NCI-H748 treated with DMSO at 0.1 percent for 48 hours (cell line): ENCODE measurements around the gene CHN2.

Experiments
- DNase-seq: peaks from one replicate; lab custom pipeline; 2025; lab: John Stamatoyannopoulos, UW

The CHN2 gene

DNA sequence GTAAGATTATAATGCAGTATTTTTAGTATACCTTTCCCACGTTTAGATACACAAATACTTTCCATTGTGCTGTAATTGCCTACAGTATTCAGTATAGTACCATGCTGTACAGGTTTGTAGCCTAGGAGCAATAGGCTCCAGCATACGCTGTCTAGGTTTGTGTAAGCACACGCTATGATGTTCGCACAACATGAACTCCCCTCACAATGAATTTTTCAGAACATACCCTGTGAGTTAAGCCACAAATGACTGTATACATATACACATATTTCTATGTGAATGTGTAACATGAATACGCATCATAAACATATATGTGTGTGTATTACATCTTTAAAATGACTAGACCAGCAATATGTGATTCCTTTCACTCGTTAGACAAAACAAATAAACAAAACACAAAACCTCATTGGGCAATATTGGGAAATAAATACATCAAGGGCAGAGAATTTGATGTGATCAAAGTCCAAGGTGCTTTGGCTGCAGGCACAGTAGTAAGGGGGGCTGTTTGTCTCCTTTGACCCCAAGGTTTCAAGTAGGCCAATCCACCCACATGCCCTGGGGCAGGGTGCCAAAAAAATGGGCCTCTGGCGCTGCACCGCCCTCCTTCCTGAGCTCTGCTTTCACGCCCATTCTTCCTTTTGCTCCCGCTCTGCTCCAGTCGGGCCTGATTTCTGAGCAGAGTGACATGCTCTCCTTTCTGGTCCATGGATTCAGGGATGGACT lies 33.9 kb downstream of the CHN2 start:
- DNase-seq = no peak

DNA sequence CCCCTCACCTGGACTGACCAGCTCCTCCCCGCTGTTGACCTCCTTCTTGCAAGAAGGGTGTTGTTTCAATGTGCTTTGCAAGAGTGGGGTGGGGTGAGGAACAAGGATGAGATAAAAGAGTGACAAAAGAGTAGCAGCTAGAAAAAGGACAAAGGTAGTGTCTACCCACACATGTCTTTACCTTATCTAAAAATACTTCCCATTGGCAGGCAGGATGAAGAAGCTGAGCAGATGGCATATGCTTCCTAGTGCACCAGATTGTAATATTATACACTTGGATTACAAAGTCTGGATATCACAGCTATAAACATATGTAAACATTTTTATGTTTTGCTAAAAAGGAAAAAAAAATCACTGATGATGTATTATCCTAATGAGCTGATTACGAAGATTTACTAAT lies 34.5 kb downstream of the CHN2 start:
- DNase-seq = no peak

DNA sequence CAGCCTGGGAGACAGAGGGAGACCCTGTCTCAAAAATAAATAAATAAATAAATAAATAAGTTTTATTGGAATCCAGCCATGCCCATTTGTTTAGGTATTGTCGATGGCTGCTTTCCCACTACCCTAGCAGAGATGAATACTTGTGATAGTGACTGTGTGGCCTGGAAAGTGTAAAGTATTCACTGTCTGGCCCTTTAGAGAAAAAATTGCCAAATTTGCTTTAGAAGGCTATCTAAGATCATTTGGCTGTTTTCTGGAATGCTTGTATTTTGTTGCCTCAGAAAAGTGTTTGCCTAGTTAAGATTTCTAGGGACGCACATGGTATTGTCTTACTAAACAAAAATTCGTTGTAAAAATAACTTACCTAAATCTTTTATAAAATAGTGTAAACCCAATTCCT lies 35.4 kb downstream of the CHN2 start:
- DNase-seq = no peak

DNA sequence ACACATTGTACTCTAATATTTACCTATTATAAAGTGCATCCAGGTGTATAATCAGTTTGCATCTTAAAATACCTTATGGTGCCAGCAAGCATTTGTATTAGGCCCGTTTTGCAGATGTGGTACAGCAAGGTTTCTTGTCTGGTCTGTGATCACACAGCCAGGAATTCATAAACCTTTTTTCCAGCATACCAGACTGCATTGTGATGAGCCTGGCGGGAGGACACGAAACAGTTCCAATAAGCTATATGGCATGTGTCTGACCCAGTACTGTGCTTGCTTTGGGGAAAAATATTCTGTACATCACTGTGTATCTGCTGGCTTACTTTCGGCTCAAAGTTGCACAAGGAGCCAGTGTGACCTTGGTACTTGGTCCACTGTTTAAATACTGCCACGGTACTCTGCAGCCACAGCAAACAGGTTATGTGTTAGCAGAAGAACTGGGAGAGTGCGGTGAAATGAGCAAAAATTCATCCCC lies 36.3 kb downstream of the CHN2 start:
- no peak for DNase-seq

DNA sequence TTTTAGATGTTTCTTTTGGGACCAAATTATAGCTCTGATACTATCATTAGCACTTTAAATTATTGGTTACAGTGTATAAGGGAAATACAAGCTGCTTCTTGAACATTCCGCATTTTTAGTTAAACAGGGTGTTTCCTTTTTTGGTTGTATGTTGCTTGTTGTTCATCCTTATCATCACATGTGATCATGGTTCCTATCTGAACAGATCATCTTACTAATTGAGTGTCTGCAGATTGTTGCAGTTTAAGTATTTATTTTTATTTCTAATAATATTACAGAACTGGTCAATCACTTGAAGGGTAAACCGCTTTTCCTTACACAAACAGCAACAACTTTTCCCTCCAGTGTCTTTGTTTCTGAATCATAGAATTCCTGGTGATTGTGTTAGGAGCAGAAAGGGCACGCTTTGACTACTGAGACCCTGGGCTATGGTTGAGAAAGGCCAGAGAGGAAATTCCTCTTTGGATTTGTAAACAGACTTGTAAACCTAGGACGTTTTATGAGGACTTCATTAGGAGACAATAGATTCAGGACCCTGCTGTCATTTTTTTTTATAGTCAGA lies 37.2 kb downstream of the CHN2 start:
- DNase-seq = no peak

DNA sequence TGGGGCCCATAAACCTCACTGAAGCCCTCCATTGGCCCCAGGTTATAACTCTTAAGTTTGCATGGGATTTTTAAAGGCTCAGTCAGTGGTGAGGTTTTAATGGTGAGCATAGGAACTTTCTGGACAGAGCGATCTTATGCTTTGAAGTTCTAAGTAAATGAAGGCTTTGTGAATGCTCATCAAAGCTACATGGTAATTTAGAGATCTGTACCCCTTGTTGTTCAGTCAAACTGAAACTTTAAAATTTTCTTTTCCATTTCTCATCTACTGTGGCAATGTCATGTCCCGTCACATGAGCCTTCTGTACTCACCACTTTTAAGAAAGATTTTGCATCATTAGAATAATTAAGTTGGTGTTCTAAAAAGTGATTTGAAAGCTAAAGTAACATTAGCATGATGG lies 39.9 kb downstream of the CHN2 start:
- DNase-seq = no peak

DNA sequence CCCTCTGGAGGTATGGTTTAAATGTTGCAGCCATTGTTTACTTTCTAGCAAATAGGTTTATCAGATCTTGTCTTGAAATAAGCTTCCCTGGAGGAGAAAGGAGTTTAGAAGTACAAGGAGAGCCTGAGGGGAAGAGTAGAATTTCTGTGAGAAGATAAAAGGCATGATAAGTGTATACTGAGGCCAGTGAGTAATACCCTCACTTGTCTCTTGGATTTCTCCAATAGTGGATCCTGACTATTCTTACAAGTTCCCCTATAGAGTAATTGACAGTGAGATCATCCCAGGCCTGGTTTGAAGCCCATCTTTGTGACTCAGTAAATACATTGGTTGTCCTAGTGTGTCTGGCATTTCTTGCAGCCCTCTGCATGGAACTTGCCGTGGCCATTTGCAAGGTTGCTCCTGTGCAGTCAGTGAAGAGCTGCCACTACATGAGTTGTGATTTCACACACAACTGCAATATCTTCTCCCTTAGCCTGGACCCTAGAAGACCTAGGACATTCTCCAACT lies 41.6 kb downstream of the CHN2 start:
- no peak for DNase-seq

DNA sequence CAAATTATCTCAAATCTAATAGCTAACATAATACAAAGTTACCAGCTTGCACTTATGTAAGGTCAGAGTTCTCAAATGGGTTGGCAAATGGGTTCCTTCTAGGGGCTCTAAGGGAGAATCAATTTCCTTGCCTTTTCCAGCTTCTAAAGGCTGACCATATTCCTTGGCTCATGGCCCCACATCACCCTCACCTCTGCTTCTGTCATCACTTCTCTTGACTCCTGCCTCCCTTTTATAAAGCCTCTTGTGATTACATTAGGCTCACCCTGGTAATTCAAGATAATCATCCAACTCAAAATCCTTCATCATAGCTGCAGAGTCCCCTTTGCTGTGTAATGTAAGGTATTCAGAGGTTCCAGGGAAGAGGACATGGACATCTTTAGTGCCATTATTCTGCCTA lies 42.1 kb downstream of the CHN2 start:
- no peak for DNase-seq

DNA sequence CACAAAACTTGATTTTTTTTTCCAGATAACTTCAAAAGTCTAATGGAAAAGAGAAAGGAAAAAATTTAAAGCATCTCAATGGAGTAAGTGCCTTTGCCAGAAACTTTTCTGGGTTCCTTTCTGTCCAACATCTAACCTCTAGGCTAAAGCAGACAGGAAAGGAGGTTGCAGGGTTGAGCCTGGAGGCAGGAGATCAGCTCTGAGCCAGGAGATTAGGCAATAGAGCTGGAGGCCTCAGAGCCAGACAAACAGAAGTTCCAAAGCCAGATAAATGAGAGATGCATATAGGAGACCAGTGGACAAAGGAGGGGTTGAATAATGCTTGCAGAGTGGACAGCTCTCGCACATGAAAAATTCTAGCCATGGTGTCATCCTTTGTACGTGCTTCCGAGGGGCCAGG lies 42.9 kb downstream of the CHN2 start:
- no peak for DNase-seq

DNA sequence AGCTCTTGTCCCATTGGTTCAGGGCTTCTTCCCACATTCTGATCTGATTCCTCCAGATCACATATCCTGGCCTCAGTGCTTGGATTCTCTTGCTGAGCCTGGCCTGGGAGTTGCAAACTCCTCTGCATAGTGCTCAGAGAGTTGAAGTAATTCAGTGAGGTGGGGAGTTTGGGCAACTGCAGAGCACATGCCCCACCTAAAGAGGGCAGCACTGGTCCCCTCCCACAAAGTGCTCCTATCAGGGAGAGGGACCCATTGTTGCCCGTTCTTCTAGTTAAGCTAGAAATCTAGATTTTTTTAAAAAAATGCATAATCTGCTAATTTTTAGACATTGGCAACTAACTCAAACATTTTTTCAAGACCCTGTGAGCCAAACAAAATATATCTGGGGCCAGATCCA lies 45.1 kb downstream of the CHN2 start:
- no peak for DNase-seq

DNA sequence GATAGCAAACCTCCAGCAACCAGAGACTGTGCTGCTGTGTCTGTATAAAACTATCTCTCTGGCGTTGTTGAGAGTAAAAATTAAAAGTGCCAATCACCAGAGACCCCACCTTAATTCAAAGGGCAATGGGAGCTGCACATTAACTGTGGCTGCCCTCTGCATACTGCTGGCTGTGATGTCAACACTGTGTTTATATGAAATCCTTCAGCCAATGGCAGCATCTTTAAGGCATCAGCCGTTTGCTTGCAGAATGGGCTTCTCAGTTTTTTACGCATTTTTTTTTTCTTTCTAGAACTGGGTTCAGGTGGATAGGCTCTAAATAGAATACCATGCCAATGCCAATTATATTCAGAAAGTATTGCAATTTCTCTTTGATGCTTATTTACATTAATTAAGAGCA lies 47.7 kb downstream of the CHN2 start:
- no peak for DNase-seq

DNA sequence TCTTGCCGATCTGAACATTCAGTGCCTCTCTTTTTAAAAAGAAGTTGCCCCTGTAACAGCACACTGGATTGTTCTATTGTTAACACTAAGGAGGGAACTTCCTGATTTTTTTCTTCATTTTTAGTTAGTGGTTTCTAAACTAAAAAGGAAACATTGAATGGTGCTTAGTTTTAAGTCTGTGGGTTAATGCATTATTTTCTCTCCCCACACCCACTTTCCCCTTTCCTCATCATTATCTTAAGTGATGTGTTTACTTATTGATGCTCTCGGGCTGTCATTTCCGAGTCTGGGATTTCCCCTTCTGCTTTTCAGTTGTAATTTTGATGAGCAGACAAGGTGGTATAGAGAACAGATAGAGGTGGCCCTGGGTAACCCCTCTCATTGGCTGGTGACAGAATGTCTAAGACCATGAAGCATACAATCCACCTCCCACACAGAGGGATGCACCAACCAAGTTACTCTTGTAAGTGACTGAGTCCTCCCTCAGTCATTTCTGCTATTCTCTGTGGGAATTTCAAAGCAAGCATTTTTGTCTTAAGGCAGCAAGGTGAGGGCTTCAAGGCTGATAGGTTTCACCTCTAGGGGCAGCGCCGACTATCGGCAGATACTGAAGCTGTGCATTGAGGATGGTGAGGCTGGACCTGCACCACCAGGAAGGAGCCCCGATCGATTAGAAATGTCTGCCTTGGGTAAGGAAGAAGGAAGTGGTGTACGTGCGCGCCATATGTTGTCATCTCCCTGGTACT lies 49.5 kb downstream of the CHN2 start:
- DNase-seq = no peak

DNA sequence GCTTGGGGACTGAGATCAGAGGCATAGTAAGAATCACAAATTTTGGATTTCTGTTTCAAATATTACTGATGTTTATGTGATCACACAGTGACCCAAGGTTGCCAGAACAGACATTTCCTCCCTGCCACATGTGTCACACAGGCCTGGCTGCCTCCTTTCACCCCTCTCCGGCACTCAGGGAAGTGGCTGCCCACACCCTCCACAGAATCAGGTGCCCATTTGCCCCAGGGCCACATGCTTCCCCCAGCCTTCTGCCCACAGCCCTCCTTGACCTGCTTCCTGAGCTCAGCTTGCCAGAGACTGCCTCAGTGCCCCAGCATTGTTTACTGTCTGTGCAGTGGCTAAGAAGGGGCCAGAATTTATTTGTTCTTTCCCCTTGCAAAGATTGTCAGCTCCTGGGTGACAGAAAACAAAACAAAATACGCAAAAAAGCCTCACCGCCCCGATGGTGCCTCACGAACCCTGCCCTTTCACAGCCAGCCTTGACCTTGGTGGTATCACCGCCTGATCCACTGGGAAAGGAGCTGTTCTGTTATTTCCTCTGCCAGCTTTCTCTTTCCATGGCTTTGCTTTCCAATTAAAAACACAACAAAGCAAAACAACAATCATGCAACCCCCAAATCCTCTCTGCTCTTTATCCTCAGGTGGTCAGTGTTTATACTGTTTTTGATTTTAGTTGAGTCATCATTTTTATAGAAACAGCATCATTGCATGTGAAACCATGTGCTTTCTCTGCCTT lies 52.8 kb downstream of the CHN2 start:
- DNase-seq = no peak

DNA sequence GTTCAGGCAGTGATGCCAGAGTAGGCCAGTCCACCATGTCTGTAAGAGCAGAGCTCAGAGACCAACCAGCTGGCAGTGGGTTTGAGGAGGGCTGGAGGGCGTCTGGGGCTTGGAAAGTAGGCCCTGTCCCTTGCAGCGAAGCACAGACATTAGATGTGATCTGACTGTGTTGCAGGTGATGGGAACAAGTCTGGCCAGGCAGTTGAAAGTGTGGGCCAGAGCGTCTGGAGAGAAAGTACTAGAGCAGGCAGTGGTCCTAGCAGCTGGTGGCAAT lies 53.3 kb downstream of the CHN2 start:
- no peak for DNase-seq

DNA sequence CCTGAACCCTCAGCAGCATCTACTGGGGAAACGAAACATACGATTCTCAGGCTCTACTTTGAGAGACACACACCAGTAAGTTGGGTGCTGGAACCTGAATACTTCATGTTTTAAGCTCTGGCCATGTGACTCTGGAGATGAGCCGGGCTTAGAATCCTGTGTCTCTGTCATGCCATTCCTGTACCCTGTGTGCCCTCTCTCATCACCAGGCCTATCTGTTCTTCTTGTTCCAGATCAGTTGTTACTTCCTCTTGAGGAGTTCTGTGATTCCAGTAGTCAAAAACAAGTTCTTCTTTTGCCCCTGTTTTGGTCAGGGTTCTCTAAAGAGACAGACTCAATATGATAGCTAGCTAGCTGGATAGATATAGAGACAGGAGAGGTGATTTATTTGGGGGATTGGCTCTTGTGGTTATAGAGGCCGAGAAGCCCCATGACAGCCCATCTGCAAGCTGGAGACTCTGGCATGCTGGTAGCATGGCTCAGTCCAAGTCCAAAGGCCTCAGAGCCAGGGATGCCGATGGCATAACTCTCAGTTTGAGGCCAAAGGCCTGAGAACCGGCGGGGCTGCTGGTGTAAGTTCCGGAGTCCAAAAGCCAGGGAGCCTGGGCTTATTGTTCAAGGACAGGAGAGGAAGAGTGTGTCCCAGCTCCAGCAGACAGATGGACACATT lies 54.3 kb downstream of the CHN2 start:
- no peak for DNase-seq

DNA sequence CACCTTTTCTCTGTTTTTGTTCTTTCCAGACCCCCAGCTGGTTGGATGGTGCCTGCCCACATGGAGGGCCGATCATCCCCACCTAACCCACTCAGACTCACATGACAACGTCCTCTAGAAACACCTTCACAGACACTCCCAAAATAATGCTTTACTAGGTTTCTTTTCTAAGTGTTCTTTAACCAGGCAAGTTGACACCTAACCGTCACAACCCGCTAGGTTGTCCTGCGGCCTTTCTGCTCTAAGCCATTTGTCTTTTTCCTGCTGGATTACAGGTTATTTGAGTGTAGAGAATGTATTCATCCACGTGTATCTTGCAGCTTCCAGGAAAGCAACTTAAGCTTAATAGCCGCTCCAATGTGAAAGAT lies 54.8 kb downstream of the CHN2 start:
- DNase-seq = no peak

DNA sequence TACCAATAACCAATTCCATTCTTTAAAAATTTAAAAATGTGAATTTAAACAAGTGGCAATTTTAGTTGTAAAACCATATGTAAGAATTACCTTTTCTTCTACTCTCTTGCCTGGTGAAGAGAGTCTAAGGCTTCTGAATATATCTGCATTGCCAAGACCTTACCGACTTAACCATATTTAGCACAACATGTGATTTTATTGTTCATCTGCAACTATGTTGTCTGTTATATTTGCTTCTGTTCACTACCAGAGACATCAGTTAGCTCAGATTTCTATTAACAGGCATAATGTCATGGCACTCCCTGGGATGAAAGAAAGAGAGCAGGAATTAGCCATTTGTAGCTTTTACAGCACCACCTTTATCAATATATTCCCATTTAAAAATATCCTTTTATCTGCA lies 55.3 kb downstream of the CHN2 start:
- DNase-seq = no peak

DNA sequence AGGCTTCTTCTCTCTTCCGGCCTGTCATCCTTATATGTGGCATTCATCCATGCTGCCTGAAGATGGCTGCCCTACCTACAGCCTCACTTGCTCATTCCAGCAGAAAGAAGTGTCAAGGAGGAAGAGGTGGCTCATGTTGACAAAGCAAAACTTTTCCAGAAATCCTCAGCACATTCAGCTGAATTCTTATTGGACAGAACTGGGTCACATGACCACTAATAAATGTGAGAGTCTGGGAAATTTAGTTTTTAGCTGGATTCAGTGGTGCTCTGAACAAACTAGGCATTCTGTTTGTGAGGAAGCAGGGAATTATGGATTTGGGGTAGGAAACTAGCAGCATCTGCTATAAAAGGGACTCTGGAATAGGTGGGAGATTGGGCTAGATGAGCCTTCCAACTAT lies 58.6 kb downstream of the CHN2 start:
- DNase-seq = no peak

DNA sequence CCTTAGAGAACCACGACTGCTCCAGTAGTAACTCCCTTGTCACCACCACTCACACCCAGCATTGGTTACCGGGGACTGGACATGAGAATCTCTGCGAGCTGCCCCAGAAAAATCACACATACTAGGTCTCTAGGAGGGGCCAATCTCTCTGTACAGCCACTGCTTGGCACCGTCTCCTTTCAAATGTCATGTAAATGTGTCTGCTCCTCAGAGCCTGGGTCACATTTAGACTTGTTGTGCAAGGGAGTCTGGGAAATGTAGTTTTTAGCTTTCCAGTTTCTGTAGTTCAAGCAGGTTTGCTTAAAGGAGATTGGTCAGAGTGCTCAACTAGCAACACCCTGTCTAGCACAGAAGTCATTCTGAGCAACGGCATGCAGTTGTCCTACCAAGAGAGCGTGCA lies 60.0 kb downstream of the CHN2 start:
- no peak for DNase-seq

DNA sequence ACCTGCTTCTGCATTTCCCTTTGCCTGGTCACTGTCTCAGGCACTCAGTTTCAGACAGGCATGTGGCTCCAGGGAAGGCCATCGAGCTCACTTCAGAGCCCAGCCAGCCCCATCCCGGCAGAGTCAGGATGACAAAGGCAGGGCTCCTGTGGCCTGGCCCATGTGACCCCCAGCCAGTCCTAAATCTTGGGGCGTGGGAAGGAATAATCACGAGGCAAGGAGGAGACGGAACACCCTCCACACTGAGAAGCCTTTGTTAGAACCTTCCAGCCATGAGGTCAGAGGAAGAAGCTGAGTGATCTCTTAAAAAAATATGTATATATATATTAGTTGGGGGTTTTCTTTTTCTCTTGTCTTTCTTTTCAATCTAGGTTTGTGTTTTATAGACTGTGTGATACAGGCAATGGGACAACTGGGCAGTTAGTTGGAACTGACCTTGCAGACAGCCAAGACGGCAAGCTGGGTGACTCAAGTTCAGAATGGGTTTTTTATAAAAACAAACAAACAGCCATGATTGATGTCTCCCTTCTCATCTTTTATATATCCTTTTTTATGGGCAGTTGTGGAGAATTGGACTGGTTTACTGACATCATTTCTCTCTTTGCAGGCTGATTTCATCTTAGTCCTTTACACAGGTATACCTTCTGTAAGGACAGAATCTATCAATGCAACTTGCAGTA lies 60.8 kb downstream of the CHN2 start:
- DNase-seq = no peak

DNA sequence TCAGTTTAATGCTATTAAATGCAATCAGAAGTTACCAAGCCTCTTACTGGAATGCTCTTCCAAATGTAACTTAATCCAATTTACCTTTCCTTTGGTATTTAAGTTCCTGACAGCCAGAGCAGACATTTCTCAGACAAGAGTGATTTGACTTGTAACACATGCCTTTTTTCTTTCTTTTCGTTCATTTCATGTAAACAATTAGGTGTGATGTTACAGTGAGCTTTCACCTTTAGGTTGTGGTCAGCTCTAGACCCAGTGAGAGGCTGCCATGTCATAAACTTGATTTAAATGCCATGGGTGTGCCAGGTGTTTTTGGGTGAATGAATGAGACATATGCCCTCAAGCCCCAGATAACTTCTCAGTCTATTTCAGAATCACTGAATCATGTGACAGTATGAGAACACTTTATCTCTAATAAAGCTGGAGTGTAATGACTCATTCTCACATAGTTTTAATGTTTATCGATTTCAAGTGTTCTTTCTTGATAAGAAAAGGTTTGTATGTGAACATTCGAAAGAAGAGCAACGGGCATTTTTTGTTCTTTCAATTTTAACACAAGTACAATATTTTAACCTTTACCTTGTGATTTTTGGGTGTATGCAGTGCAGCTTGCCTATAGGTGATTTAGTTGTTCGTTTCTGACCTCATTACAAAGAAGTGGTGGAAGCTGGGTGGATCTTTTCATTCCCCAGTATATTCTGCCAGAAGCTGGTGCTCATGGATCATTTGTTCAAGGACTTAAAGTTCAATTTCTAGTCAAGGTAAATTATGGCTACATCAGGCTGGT lies 61.5 kb downstream of the CHN2 start:
- no peak for DNase-seq
